ENCODE measurements around the gene CPN2. TPM values are rescaled to one million over a fixed set of nuclear protein-coding genes. Genes with fewer than 3 reads are reported as not detected.

Gene CPN2
- total RNA-seq, 2 donors from 2014 or later, result not detected

GRCh38 chr3:194340757-194341400 lies 10.2 kb downstream of the CPN2 start:
- no peak overlapping the region for H3K27ac ChIP-seq
- TF ChIP-seq CTCF (IDR thresholded peaks at IDR 0.05), result no peak

GRCh38 chr3:194339840-194340239 lies 11.3 kb downstream of the CPN2 start:
- no peak overlapping the region for H3K4me3 ChIP-seq
- TF ChIP-seq CTCF (IDR thresholded peaks at IDR 0.05), result no peak
- H3K27ac ChIP-seq, result no peak overlapping the region
- no peaks in the 10 kb centered on the region for H3K36me3 ChIP-seq
- no peak for DNase-seq (ENCODE audit: low spot score)
- H3K4me1 ChIP-seq, result no peaks in the 10 kb centered on the region
- no peaks in the 10 kb centered on the region for H3K27me3 ChIP-seq
- H3K9me3 ChIP-seq, result no peaks in the 10 kb centered on the region

More at GRCh38 chr3:194340757-194341400, 10.2 kb downstream of the CPN2 start:
- H3K27me3 ChIP-seq, result no peaks in the 10 kb centered on the region
- H3K9me3 ChIP-seq, result no peaks in the 10 kb centered on the region
- no peaks in the 10 kb centered on the region for H3K36me3 ChIP-seq
- no peaks in the 10 kb centered on the region for H3K4me1 ChIP-seq
- H3K4me3 ChIP-seq, result no peak overlapping the region
- no peak for DNase-seq (ENCODE audit: low spot score)

GRCh38 chr3:194339356-194339755 lies 11.8 kb downstream of the CPN2 start:
- no peak for TF ChIP-seq CTCF (IDR thresholded peaks at IDR 0.05)
- Histone ChIP-seq H3K27me3 (no peaks in the 10 kb centered on the region), H3K9me3 (no peaks in the 10 kb centered on the region), H3K27ac (no peak overlapping the region), H3K4me3 (no peak overlapping the region), H3K36me3 (no peaks in the 10 kb centered on the region), H3K4me1 (no peaks in the 10 kb centered on the region)
- DNase-seq (ENCODE audit: low spot score), result no peak

GRCh38 chr3:194337965-194338753 lies 13.0 kb downstream of the CPN2 start:
- H3K9me3 ChIP-seq, result no peaks in the 10 kb centered on the region
- DNase-seq (ENCODE audit: low spot score), result no peak
- H3K36me3 ChIP-seq, result no peaks in the 10 kb centered on the region
- no peak for TF ChIP-seq CTCF (IDR thresholded peaks at IDR 0.05)
- no peak overlapping the region for H3K27ac ChIP-seq
- H3K27me3 ChIP-seq, result peaks cover 0 to 2% of the 10 kb centered on the region in 2 donors
- H3K4me1 ChIP-seq, result peaks cover 0 to 8% of the 10 kb centered on the region in 2 donors
- no peak overlapping the region for H3K4me3 ChIP-seq

GRCh38 chr3:194336601-194337355 lies 14.3 kb downstream of the CPN2 start:
- Histone ChIP-seq H3K4me3 (no peak overlapping the region), H3K4me1 (peaks cover 0 to 9% of the 10 kb centered on the region in 2 donors), H3K27ac (no peak overlapping the region), H3K9me3 (no peaks in the 10 kb centered on the region), H3K36me3 (no peaks in the 10 kb centered on the region), H3K27me3 (peaks cover 0 to 8% of the 10 kb centered on the region in 2 donors)
- no peak for TF ChIP-seq CTCF (IDR thresholded peaks at IDR 0.05)
- no peak for DNase-seq (ENCODE audit: low spot score)

All from right atrium auricular region (tissue), 2 donors.